ENCODE measurements around the gene GPR156. TPM values are rescaled to one million over a fixed set of nuclear protein-coding genes. Genes with fewer than 3 reads are reported as not detected.

Gene GPR156
- total RNA-seq, 1 experiment from 2014 or later, result not detected

DNA sequence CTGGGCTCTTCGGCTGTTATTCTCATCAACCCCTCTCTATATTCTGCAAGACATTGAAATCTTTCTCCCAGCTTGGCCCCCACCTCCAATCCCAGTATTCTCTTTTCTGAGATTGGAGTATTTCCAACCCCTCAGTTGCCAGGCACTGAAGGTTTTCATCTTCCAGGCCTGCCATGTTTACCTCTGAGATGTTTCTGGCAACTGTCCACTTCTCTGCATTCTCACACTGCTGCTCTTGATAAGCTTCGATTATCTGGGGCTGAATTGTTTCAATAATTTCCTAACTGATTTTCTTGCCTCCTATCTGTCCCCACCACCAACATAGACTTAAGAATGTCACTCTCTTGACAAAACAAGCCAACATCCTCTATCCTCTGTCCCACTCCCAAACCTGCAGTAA, 1.4 kb upstream of the GPR156 start:
- no peak overlapping the region for H3K27ac ChIP-seq (ENCODE audit: low read length)
- no peak overlapping the region for H3K4me2 ChIP-seq (ENCODE audit: low read depth, low read length, poor library complexity, severe bottlenecking)
- H4K20me1 ChIP-seq (ENCODE audit: insufficient read depth, low read depth, low read length), result no peaks in the 10 kb centered on the region
- no peaks in the 10 kb centered on the region for H3K27me3 ChIP-seq (ENCODE audit: low read length)
- no peak overlapping the region for H3K4me3 ChIP-seq (ENCODE audit: low read length)
- no peaks in the 10 kb centered on the region for H3K9me3 ChIP-seq (ENCODE audit: low read length)
- no peak overlapping the region for H3K9ac ChIP-seq (ENCODE audit: low read length)
- no peaks in the 10 kb centered on the region for H3K4me1 ChIP-seq (ENCODE audit: low read length)
- no peaks in the 10 kb centered on the region for H3K79me2 ChIP-seq (ENCODE audit: low read length)
- no peak overlapping the region for H2AFZ ChIP-seq (ENCODE audit: low read length)
- no peak for DNase-seq
- H3K9me2 ChIP-seq (replicated peaks; ENCODE audit: insufficient read depth, low read length), result no peaks in the 10 kb centered on the region
- H3K36me3 ChIP-seq (ENCODE audit: insufficient read depth, low read length), result no peaks in the 10 kb centered on the region

DNA sequence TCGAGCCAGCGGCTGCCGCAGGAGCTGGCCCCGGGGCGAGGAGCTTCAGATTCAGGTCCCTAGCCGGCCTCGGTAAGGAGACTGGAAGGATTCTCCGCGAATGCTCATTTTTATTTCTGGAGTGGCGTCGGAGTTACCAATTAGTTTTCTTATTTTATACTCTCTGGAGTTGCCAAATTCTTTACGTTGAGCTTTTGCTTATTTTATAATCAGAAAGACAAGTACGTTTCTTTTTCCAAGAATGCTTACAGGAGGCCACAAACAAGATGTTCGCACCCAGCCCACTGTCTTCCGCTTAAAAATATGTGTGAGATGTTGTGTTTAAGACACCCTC, 453 bp upstream of the GPR156 start:
- H3K9ac ChIP-seq (ENCODE audit: low read length), result no peak overlapping the region
- no peaks in the 10 kb centered on the region for H3K79me2 ChIP-seq (ENCODE audit: low read length)
- no peak overlapping the region for H3K27ac ChIP-seq (ENCODE audit: low read length)
- no peaks in the 10 kb centered on the region for H3K4me1 ChIP-seq (ENCODE audit: low read length)
- no peaks in the 10 kb centered on the region for H4K20me1 ChIP-seq (ENCODE audit: insufficient read depth, low read depth, low read length)
- H2AFZ ChIP-seq (ENCODE audit: low read length), result no peak overlapping the region
- H3K36me3 ChIP-seq (ENCODE audit: insufficient read depth, low read length), result no peaks in the 10 kb centered on the region
- DNase-seq, result no peak
- H3K4me3 ChIP-seq (ENCODE audit: low read length), result no peak overlapping the region
- no peaks in the 10 kb centered on the region for H3K27me3 ChIP-seq (ENCODE audit: low read length)
- no peak overlapping the region for H3K4me2 ChIP-seq (ENCODE audit: low read depth, low read length, poor library complexity, severe bottlenecking)
- no peaks in the 10 kb centered on the region for H3K9me3 ChIP-seq (ENCODE audit: low read length)
- no peaks in the 10 kb centered on the region for H3K9me2 ChIP-seq (replicated peaks; ENCODE audit: insufficient read depth, low read length)

GRCh38 chr3:120281261-120281660, 3.8 kb downstream of the GPR156 start:
- Histone ChIP-seq H3K9me2 (replicated peaks; ENCODE audit: insufficient read depth, low read length) (no peaks in the 10 kb centered on the region), H3K4me3 (ENCODE audit: low read length) (no peak overlapping the region), H3K9ac (ENCODE audit: low read length) (no peak overlapping the region), H3K9me3 (ENCODE audit: low read length) (no peaks in the 10 kb centered on the region), H3K36me3 (ENCODE audit: insufficient read depth, low read length) (no peaks in the 10 kb centered on the region), H3K4me1 (ENCODE audit: low read length) (no peaks in the 10 kb centered on the region), H3K27ac (ENCODE audit: low read length) (no peak overlapping the region), H4K20me1 (ENCODE audit: insufficient read depth, low read depth, low read length) (no peaks in the 10 kb centered on the region), H3K4me2 (ENCODE audit: low read depth, low read length, poor library complexity, severe bottlenecking) (no peak overlapping the region), H3K79me2 (ENCODE audit: low read length) (no peaks in the 10 kb centered on the region), H3K27me3 (ENCODE audit: low read length) (no peaks in the 10 kb centered on the region), H2AFZ (ENCODE audit: low read length) (no peak overlapping the region)
- DNase-seq, result no peak

- H3K4me2 ChIP-seq (ENCODE audit: low read depth, low read length, poor library complexity, severe bottlenecking), result no peak overlapping the region
- H3K27me3 ChIP-seq (ENCODE audit: low read length), result no peaks in the 10 kb centered on the region
- H3K9ac ChIP-seq (ENCODE audit: low read length), result no peak overlapping the region
- no peak for DNase-seq
- H3K79me2 ChIP-seq (ENCODE audit: low read length), result no peaks in the 10 kb centered on the region
- H2AFZ ChIP-seq (ENCODE audit: low read length), result no peak overlapping the region
- H3K9me2 ChIP-seq (replicated peaks; ENCODE audit: insufficient read depth, low read length), result no peaks in the 10 kb centered on the region
- no peak overlapping the region for H3K4me3 ChIP-seq (ENCODE audit: low read length)
- no peaks in the 10 kb centered on the region for H3K4me1 ChIP-seq (ENCODE audit: low read length)
- H3K27ac ChIP-seq (ENCODE audit: low read length), result no peak overlapping the region
- H3K9me3 ChIP-seq (ENCODE audit: low read length), result no peaks in the 10 kb centered on the region
- H3K36me3 ChIP-seq (ENCODE audit: insufficient read depth, low read length), result no peaks in the 10 kb centered on the region
- H4K20me1 ChIP-seq (ENCODE audit: insufficient read depth, low read depth, low read length), result no peaks in the 10 kb centered on the region
Observed at GRCh38 chr3:120280566-120280965, 4.5 kb downstream of the GPR156 start.

- H3K36me3 ChIP-seq (ENCODE audit: insufficient read depth, low read length), result no peaks in the 10 kb centered on the region
- DNase-seq, result no peak
- no peak overlapping the region for H3K4me3 ChIP-seq (ENCODE audit: low read length)
- H3K9me2 ChIP-seq (replicated peaks; ENCODE audit: insufficient read depth, low read length), result no peaks in the 10 kb centered on the region
- H3K4me1 ChIP-seq (ENCODE audit: low read length), result no peaks in the 10 kb centered on the region
- H3K27me3 ChIP-seq (ENCODE audit: low read length), result no peaks in the 10 kb centered on the region
- H3K9me3 ChIP-seq (ENCODE audit: low read length), result no peaks in the 10 kb centered on the region
- no peak overlapping the region for H3K4me2 ChIP-seq (ENCODE audit: low read depth, low read length, poor library complexity, severe bottlenecking)
- no peak overlapping the region for H2AFZ ChIP-seq (ENCODE audit: low read length)
- no peaks in the 10 kb centered on the region for H4K20me1 ChIP-seq (ENCODE audit: insufficient read depth, low read depth, low read length)
- no peak overlapping the region for H3K27ac ChIP-seq (ENCODE audit: low read length)
- H3K9ac ChIP-seq (ENCODE audit: low read length), result no peak overlapping the region
- H3K79me2 ChIP-seq (ENCODE audit: low read length), result no peaks in the 10 kb centered on the region
Observed at GRCh38 chr3:120280026-120280425, 5.0 kb downstream of the GPR156 start.

DNA sequence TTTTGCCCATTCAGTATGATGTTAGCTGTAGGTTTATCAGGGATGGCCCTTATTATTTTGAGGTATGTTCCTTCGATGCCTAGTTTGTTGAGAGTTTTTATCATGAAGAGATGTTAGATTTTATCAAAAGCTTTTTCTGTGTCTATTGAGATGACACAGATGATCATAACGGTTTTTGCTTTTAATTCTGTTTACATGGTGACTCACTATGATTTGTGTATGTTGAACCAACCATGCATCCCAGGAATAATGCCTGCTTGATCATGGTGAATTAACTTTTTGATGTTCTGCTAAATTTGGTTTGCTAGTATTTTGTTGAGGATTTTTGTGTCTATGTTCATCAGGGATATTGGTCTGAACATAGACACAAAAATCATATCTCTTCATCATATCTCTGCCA, 8.3 kb downstream of the GPR156 start:
- Histone ChIP-seq H3K4me2 (ENCODE audit: low read depth, low read length, poor library complexity, severe bottlenecking) (no peak overlapping the region), H3K9me3 (ENCODE audit: low read length) (no peaks in the 10 kb centered on the region)
- no peak for DNase-seq

GRCh38 chr3:120275618-120276017, 9.4 kb downstream of the GPR156 start:
- Histone ChIP-seq H3K9me3 (ENCODE audit: low read length) (no peaks in the 10 kb centered on the region), H3K36me3 (ENCODE audit: insufficient read depth, low read length) (no peaks in the 10 kb centered on the region), H3K9ac (ENCODE audit: low read length) (no peak overlapping the region), H4K20me1 (ENCODE audit: insufficient read depth, low read depth, low read length) (no peaks in the 10 kb centered on the region), H3K4me2 (ENCODE audit: low read depth, low read length, poor library complexity, severe bottlenecking) (no peak overlapping the region), H3K9me2 (replicated peaks; ENCODE audit: insufficient read depth, low read length) (no peaks in the 10 kb centered on the region), H3K79me2 (ENCODE audit: low read length) (no peaks in the 10 kb centered on the region), H3K4me3 (ENCODE audit: low read length) (no peak overlapping the region), H2AFZ (ENCODE audit: low read length) (no peak overlapping the region), H3K4me1 (ENCODE audit: low read length) (no peaks in the 10 kb centered on the region), H3K27me3 (ENCODE audit: low read length) (no peaks in the 10 kb centered on the region), H3K27ac (ENCODE audit: low read length) (no peak overlapping the region)
- no peak for DNase-seq

More for the DNA sequence above, 8.3 kb downstream of the GPR156 start:
- H2AFZ ChIP-seq (ENCODE audit: low read length), result no peak overlapping the region
- no peak overlapping the region for H3K9ac ChIP-seq (ENCODE audit: low read length)
- no peaks in the 10 kb centered on the region for H3K27me3 ChIP-seq (ENCODE audit: low read length)
- H4K20me1 ChIP-seq (ENCODE audit: insufficient read depth, low read depth, low read length), result no peaks in the 10 kb centered on the region
- no peaks in the 10 kb centered on the region for H3K9me2 ChIP-seq (replicated peaks; ENCODE audit: insufficient read depth, low read length)
- no peak overlapping the region for H3K4me3 ChIP-seq (ENCODE audit: low read length)
- H3K27ac ChIP-seq (ENCODE audit: low read length), result no peak overlapping the region
- H3K36me3 ChIP-seq (ENCODE audit: insufficient read depth, low read length), result no peaks in the 10 kb centered on the region
- no peaks in the 10 kb centered on the region for H3K4me1 ChIP-seq (ENCODE audit: low read length)
- no peaks in the 10 kb centered on the region for H3K79me2 ChIP-seq (ENCODE audit: low read length)

- Histone ChIP-seq H3K4me2 (ENCODE audit: low read depth, low read length, poor library complexity, severe bottlenecking) (no peak overlapping the region), H3K9ac (ENCODE audit: low read length) (no peak overlapping the region), H4K20me1 (ENCODE audit: insufficient read depth, low read depth, low read length) (no peaks in the 10 kb centered on the region), H3K4me3 (ENCODE audit: low read length) (no peak overlapping the region), H2AFZ (ENCODE audit: low read length) (no peak overlapping the region), H3K27me3 (ENCODE audit: low read length) (no peaks in the 10 kb centered on the region), H3K4me1 (ENCODE audit: low read length) (no peaks in the 10 kb centered on the region), H3K79me2 (ENCODE audit: low read length) (no peaks in the 10 kb centered on the region), H3K36me3 (ENCODE audit: insufficient read depth, low read length) (no peaks in the 10 kb centered on the region), H3K27ac (ENCODE audit: low read length) (no peak overlapping the region), H3K9me3 (ENCODE audit: low read length) (no peaks in the 10 kb centered on the region), H3K9me2 (replicated peaks; ENCODE audit: insufficient read depth, low read length) (no peaks in the 10 kb centered on the region)
- no peak for DNase-seq
Observed at GRCh38 chr3:120274739-120275167, 10.3 kb downstream of the GPR156 start.

DNA sequence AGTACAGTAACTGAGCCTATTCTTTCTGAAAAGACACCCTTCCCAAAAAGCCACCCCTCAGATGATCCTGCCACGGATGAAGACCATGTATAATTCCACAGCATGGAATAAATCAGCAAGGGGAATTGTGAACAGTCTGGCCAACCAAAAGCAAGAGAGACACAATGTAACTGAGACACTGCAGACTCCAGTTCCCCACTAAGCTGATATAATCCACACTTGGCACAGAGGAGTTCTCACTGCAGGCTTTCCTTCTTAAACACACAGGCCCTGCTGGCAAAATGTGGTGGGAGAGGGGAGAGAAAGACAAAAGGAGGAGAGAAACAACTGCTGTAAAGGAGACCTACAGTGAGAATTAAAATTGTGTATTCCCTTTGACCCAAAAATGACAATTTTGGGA, 12.7 kb downstream of the GPR156 start:
- Histone ChIP-seq H3K9me3 (ENCODE audit: low read length) (no peaks in the 10 kb centered on the region), H3K27ac (ENCODE audit: low read length) (no peak overlapping the region), H4K20me1 (ENCODE audit: insufficient read depth, low read depth, low read length) (no peaks in the 10 kb centered on the region), H2AFZ (ENCODE audit: low read length) (no peak overlapping the region), H3K27me3 (ENCODE audit: low read length) (no peaks in the 10 kb centered on the region), H3K9ac (ENCODE audit: low read length) (no peak overlapping the region), H3K4me1 (ENCODE audit: low read length) (no peaks in the 10 kb centered on the region), H3K9me2 (replicated peaks; ENCODE audit: insufficient read depth, low read length) (no peaks in the 10 kb centered on the region), H3K36me3 (ENCODE audit: insufficient read depth, low read length) (no peaks in the 10 kb centered on the region), H3K79me2 (ENCODE audit: low read length) (no peaks in the 10 kb centered on the region), H3K4me3 (ENCODE audit: low read length) (no peak overlapping the region), H3K4me2 (ENCODE audit: low read depth, low read length, poor library complexity, severe bottlenecking) (no peak overlapping the region)
- DNase-seq, result no peak
